Neural cell (in vitro differentiated cells): ENCODE data around the gene GCN1. TPM values are rescaled to one million over a fixed set of nuclear protein-coding genes. Genes with fewer than 3 reads are reported as not detected.
"Not testable (repeated sequence)": the region's sequence is repeated elsewhere in the genome, so short reads cannot be mapped to it uniquely, and the experiment has no call there.

ENCODE experiments used
- H2AFZ ChIP-seq: fragments of 200-600, 300-800 bp; sonication (generic), shearing (Covaris generic); 2 replicates; pipeline ENCODE4 v1.6.0; 2014; ENCODE audit warnings: low read depth, mild to moderate bottlenecking, antibody characterized with exemption, low read length, moderate library complexity
- H3F3A ChIP-seq: fragments of 200-600 bp; shearing (Covaris generic); 2 replicates; pipeline ENCODE4 v1.6.1; 2016; ENCODE audit warnings: mild to moderate bottlenecking, moderate library complexity, mixed read lengths, antibody characterized with exemption, low read length; ENCODE audit not compliant: insufficient read depth, poor library complexity, severe bottlenecking
- H3K27ac ChIP-seq: fragments of 200-600, 300-800 bp; sonication (generic), shearing (Covaris generic); 2 replicates; pipeline ENCODE4 v1.5.1; 2014; ENCODE audit warnings: mild to moderate bottlenecking, low read length, moderate library complexity
- H3K27me3 ChIP-seq: fragments of 300-800, 200-600 bp; sonication (generic), shearing (Covaris generic); 2 replicates; pipeline ENCODE4 v1.6.0; 2014; ENCODE audit warnings: mild to moderate bottlenecking, low read depth, low read length, moderate library complexity; ENCODE audit not compliant: insufficient read depth
- H3K36me3 ChIP-seq: fragments of 300-800, 200-600 bp; sonication (generic), shearing (Covaris generic); 2 replicates; pipeline ENCODE4 v1.5.1; 2014; ENCODE audit warnings: mild to moderate bottlenecking, antibody characterized with exemption, low read length, moderate library complexity; ENCODE audit not compliant: insufficient read depth
- H3K4me2 ChIP-seq: fragments of 300-800, 200-600 bp; sonication (generic), shearing (Covaris generic); 2 replicates; pipeline ENCODE4 v1.6.0; 2014; ENCODE audit warnings: mild to moderate bottlenecking, low read length
- H3K4me3 ChIP-seq: fragments of 300-800, 200-600 bp; sonication (generic), shearing (Covaris generic); 2 replicates; pipeline ENCODE4 v1.5.1; 2014; ENCODE audit warnings: mild to moderate bottlenecking, low read length, moderate library complexity
- H3K79me2 ChIP-seq: fragments of 200-600 bp; shearing (Covaris generic); replicated peaks from 2 replicates; pipeline ENCODE4 v1.6.0; 2014; ENCODE audit warnings: mild to moderate bottlenecking, low read length, moderate library complexity; ENCODE audit not compliant: insufficient read depth
- H3K9ac ChIP-seq: fragments of 300-800, 200-600 bp; sonication (generic), shearing (Covaris generic); 2 replicates; pipeline ENCODE4 v1.6.1; 2016; ENCODE audit warnings: mild to moderate bottlenecking, low read length, mixed read lengths
- H3K9me2 ChIP-seq: fragments of 200-600 bp; shearing (Covaris generic); 2 replicates; pipeline ENCODE4 v1.6.1; 2016; ENCODE audit warnings: mild to moderate bottlenecking, low read length, mixed read lengths; ENCODE audit not compliant: insufficient read depth
- H3K9me3 ChIP-seq: fragments of 200-600, 300-800 bp; sonication (generic), shearing (Covaris generic); 2 replicates; pipeline ENCODE4 v1.6.1; 2016; ENCODE audit warnings: mild to moderate bottlenecking, mixed run types, low read length, moderate library complexity, mixed read lengths
- H4K20me1 ChIP-seq: fragments of 200-600 bp; shearing (Covaris generic); 2 replicates; pipeline ENCODE4 v1.6.1; 2016; ENCODE audit warnings: mild to moderate bottlenecking, mixed run types; ENCODE audit not compliant: insufficient read depth
- CTCF ChIP-seq: fragments of 450-650 bp; IDR thresholded peaks from 2 replicates; pipeline ENCODE4 v1.5.1; 2014; ENCODE audit warnings: antibody characterized with exemption, mild to moderate bottlenecking, moderate library complexity; ENCODE audit not compliant: poor library complexity, severe bottlenecking
- EP300 ChIP-seq: fragments of 450-650 bp; conservative IDR thresholded peaks from 2 replicates; pipeline ENCODE4 v1.6.1; 2014; ENCODE audit warnings: antibody characterized with exemption, mild to moderate bottlenecking, moderate library complexity; ENCODE audit not compliant: poor library complexity, severe bottlenecking
- EZH2 ChIP-seq: fragments of 200-600, 300-800 bp; shearing (Covaris generic), sonication (generic); IDR thresholded peaks from 2 replicates; pipeline ENCODE4 v1.6.1; 2014; ENCODE audit warnings: antibody characterized with exemption, low read length, borderline replicate concordance, mild to moderate bottlenecking; ENCODE audit not compliant: insufficient read depth, poor library complexity, severe bottlenecking
- MXI1 ChIP-seq: fragments of 450-650 bp; conservative IDR thresholded peaks from 2 replicates; pipeline ENCODE4 v1.6.1; 2014; ENCODE audit warnings: antibody characterized with exemption, mild to moderate bottlenecking; ENCODE audit not compliant: poor library complexity, severe bottlenecking
- POLR2AphosphoS5 ChIP-seq: IDR thresholded peaks from 2 replicates; pipeline ENCODE4 v1.6.1; 2012
- RAD21 ChIP-seq: fragments of 450-650 bp; conservative IDR thresholded peaks from 2 replicates; pipeline ENCODE4 v1.6.1; 2014; ENCODE audit warnings: antibody characterized with exemption, mild to moderate bottlenecking, moderate library complexity
- REST ChIP-seq: IDR thresholded peaks from 2 replicates; pipeline ENCODE4 v1.6.1; 2012; ENCODE audit warnings: borderline replicate concordance
- SMC3 ChIP-seq: fragments of 450-650 bp; conservative IDR thresholded peaks from 2 replicates; pipeline ENCODE4 v1.6.1; 2014; ENCODE audit warnings: antibody characterized with exemption, mild to moderate bottlenecking, moderate library complexity; ENCODE audit not compliant: poor library complexity
- TAF1 ChIP-seq: IDR thresholded peaks from 2 replicates; pipeline ENCODE4 v1.6.1; 2012; ENCODE audit warnings: low read depth
- polyA plus RNA-seq: library from polyadenylated mRNA; depleted of rRNA; stranded (reverse); fragments of >200 nt; gene quantifications from 2 replicates; pipeline ENCODE4 v1.2.3, GENCODE V29; 2014

GCN1 gene
- polyA plus RNA-seq, 1 donor from 2014 or later = 21.5 TPM

DNA sequence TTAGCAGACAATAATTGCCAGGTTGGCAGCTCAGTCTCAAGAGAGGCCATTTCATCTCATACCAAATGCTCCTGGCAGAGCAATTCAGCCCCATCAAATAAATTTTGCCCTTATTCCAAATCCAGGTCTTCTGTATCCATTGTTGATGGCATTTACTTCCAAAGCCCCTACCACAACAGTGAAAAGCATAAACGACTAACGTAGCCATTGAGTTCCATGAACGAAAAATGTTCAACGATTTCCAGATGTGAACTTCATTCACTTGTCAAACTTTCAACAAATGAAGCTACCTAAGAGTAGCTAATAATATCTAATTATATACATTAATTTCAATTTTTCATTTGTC is 3.0 kb upstream of the GCN1 start:
- Histone ChIP-seq H4K20me1 (no peaks in the 10 kb centered on the region), H2AFZ (no peak overlapping the region), H3K9me3 (no peaks in the 10 kb centered on the region), H3K9ac (no peak overlapping the region), H3K36me3 (no peaks in the 10 kb centered on the region), H3K4me2 (no peak overlapping the region), H3K27me3 (no peaks in the 10 kb centered on the region), H3F3A (no peaks in the 10 kb centered on the region), H3K79me2 (peaks cover 34% of the 10 kb centered on the region), H3K4me3 (no peak overlapping the region), H3K27ac (no peak overlapping the region), H3K9me2 (no peaks in the 10 kb centered on the region)
- TF ChIP-seq SMC3 (no peak), REST (no peak), EP300 (no peak), TAF1 (no peak), RAD21 (no peak), EZH2 (no peak), MXI1 (no peak), CTCF (no peak), POLR2AphosphoS5 (no peak)

DNA sequence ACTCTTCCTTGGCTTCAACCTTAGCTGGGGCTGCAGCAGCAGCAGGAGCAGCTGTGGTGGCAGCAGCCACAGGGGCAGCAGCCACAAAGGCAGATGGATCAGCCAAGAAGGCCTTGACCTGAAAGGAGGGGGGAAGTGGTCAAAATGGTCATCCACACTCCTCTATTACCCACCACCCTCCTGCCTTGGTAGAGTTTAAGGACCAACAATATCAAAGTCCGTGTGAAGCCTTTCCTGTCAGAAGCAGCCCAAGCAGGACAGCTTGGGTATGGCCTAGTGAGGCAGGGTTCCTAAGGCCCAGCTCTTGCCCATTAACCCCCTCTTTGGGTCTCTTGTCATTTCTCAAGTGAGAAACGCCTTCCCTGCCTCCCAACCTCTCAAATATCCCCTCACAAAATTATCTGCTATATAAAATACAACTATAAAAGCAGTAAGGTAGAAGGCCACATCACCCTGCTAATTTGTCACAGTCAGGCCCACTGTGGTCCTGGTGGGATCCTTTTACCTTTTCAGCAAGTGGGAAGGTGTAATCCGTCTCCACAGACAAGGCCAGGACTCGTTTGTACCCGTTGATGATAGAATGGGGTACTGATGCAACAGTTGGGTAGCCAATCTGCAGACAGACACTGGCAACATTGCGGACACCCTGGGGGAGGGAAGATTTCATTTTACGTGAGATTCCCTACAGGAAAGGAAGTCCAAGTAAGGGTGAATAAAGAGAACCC is 2.5 kb upstream of the GCN1 start:
- not testable (repeated sequence) for H3K9me2 ChIP-seq, H3K27me3 ChIP-seq, H3F3A ChIP-seq, H3K4me2 ChIP-seq, H3K27ac ChIP-seq, H4K20me1 ChIP-seq, H3K36me3 ChIP-seq, H3K4me3 ChIP-seq, H3K9ac ChIP-seq, H2AFZ ChIP-seq, H3K9me3 ChIP-seq
- H3K79me2 ChIP-seq = peaks cover 34% of the 10 kb centered on the region

- Histone ChIP-seq H3K36me3 (no peaks in the 10 kb centered on the region), H3K4me2 (no peak overlapping the region), H3K79me2 (peaks cover 34% of the 10 kb centered on the region), H3K4me3 (no peak overlapping the region), H3K9me3 (no peaks in the 10 kb centered on the region), H3K9ac (no peak overlapping the region), H3F3A (no peaks in the 10 kb centered on the region), H3K27ac (no peak overlapping the region), H2AFZ (no peak overlapping the region), H3K27me3 (no peaks in the 10 kb centered on the region), H4K20me1 (no peaks in the 10 kb centered on the region), H3K9me2 (no peaks in the 10 kb centered on the region)
- TF ChIP-seq SMC3 (no peak), RAD21 (no peak), MXI1 (no peak)
Measured at GRCh38 chr12:120196363-120196762, 1.8 kb upstream of the GCN1 start.
